GM21529 (cell line): ENCODE results near the gene ATG9A.
A peak's percentile ranks its signal among the peaks of the same experiment; 100 is the strongest.

Source experiments
- ATAC-seq: cut with Tn5 transposase; IDR thresholded peaks from one replicate; pipeline ENCODE4 v1.9.1; 2021; ENCODE audit not compliant: unreplicated experiment

ATG9A gene

GRCh38 chr2:219252900-219253752 lies 23.7 kb upstream of the ATG9A start, which contains the start of gene TUBA4B:
TUBA4B (plus strand) TSS chr2:219253243; CDS start chr2:219253408, 165 bp downstream.
- ATAC-seq, result peak; percentile 22

DNA sequence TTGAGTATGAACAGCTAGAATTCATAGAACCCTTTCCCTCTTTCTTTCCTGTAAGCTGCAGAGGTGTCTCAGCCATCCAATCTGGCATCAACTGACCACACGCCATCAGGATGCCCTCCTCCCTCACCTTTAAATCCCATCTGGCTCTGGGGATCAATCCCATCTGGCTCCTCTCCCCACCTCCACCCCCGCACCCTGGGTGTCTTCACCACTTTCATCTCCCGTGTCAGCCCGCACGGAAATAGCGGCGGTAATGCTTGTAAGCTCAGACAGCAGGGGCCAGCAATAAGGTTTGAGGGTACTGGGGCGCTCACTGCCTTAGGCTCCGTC lies 23.1 kb upstream of the ATG9A start:
- no peak for ATAC-seq

- ATAC-seq, result no peak
Observed at GRCh38 chr2:219252084-219252483, 22.6 kb upstream of the ATG9A start.

- no peak for ATAC-seq
Observed at GRCh38 chr2:219251656-219252055, 22.2 kb upstream of the ATG9A start.

DNA sequence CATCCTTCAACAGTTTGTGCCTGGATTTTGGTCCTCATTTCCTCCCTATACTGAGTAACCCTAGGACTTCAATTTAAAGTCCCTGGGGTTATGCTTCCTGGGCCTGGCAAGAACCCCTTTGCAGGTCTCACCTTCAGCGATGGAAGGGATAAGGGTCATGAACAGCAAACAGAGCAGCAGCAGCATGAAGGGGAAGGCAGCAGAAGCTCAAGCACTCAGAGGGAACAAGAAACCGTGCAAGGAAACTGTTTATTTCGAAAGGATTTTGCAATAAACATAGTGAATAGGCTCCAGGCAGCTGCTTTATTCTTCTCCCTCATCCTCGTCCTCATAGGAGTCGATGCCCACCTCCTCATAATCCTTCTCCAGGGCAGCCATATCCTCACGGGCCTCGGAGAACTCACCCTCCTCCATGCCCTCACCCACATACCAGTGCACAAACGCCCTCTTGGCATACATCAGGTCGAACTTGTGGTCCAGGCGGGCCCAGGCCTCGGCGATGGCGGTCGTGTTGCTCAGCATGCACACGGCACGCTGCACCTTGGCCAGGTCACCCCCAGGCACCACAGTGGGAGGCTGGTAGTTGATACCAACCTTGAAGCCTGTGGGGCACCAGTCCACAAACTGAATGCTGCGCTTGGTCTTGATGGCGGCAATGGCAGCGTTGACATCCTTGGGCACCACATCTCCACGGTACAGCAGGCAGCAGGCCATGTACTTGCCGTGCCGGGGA lies 20.8 kb upstream of the ATG9A start:
- ATAC-seq, result no peak

GRCh38 chr2:219249203-219249980 lies 20.0 kb upstream of the ATG9A start:
- ATAC-seq, result peak; percentile 30

GRCh38 chr2:219248845-219249202 lies 19.4 kb upstream of the ATG9A start:
- ATAC-seq, result no peak

- no peak for ATAC-seq
Observed at GRCh38 chr2:219247678-219248642, 18.5 kb upstream of the ATG9A start.

- no peak for ATAC-seq
Observed at GRCh38 chr2:219246559-219246958, 17.1 kb upstream of the ATG9A start.

DNA sequence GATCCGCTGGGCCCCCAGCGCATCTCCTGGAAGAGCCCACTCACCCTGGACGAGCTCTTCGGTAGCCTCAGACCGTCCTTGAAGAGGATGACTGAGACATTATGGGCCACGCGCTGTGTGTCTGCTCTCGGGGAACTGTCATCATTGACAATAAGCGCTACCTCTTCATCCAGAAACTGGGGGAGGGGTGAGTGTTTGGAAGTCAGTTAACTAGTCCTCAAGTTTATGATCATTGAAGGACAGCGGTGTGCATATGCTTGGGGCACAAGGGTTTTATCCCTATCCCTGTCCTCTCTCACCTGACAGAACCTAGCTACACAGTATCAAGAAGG lies 16.4 kb upstream of the ATG9A start:
- ATAC-seq, result no peak

GRCh38 chr2:219245148-219245898 lies 15.9 kb upstream of the ATG9A start, which contains the start of the genes GLB1L and STK16:
GLB1L (minus strand) TSS chr2:219245444; CDS start chr2:219243573, 1,871 bp downstream.
STK16 (plus strand) TSS chr2:219245479; CDS start chr2:219246000, 521 bp downstream.
- peak; percentile 64 for ATAC-seq

DNA sequence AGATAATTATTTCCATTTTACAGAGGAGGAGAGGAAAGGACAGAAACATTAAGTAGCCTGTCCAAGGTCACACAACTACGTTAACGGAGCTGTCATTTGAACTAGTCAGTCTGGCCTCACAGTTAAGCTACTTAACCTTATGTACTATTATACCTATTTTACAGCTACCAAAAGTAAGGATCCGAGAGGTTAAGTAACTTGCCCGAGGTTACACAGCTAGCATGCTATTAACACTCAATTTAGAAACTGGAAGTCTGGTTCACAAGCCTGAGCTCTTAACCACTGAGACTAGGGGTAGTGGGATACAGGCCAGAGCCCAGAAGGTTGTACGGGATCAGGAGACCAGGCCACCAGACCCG lies 15.3 kb upstream of the ATG9A start:
- no peak for ATAC-seq

DNA sequence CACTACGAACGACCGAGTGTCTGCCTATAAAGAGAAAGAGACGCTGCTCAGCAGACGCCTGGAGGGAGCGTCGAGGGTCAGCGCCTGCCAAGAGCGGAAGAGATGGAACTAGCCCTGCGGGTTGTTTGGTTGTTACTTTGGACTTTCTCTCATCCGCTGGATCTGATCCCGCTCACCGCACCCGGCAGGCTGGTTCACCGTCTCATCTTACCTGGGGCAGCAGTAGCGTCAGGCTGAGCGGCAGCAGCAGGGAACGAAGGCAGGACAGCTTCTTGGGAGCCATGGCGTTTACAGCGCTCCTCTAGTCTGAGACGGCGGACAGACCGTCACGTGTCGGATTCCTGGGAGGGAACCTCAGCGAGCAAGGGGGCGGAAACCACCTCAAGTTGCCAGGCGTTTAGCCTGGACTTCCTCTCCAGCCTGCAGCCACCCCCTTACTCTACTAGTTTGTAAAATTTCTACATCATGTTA lies 13.9 kb upstream of the ATG9A start:
- ATAC-seq, result no peak

GRCh38 chr2:219234331-219234730 lies 4.9 kb upstream of the ATG9A start:
- ATAC-seq, result no peak

DNA sequence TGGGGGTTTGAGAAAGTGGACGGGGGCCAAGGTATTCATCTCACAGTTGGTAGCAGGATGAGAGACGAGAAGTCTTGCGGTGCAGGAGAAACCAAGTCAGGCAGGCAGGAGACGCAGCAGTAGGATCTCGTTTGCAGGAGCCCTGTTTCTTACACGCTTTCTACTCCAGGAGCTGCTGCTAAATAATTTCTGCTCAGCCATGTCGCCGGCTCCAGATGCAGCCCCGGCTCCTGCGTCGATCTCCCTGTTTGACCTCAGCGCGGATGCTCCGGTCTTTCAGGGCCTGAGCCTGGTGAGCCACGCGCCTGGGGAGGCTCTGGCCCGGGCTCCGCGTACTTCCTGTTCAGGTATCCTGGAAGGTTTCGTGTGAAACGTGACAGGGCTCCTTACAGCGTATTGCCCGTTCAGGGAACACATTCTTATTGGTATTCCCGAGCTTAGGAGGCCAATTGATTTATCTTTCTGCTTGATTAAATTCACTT lies 664 bp upstream of the ATG9A start:
- ATAC-seq, result peak; percentile 25

DNA sequence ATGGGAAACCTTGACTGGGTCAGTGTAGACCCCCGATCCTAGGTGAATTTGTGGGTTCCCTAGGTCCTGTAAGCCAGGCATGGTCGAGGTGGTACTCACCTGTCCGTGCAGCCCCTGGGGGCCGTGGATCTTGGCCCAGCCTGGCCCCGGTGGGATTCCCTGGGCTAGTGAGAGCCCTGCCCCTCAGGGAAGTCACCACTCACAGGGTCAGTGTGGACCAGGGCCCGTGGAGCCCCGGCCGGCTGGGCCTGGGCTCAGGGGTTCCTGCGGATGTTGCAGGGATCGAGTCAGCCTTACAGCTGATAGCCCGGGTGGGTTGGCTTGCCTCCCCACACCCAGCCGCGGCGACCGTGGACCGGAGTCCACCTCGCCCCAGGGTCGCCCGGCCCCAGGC lies 528 bp downstream of the ATG9A start:
- ATAC-seq, result peak; percentile 9

DNA sequence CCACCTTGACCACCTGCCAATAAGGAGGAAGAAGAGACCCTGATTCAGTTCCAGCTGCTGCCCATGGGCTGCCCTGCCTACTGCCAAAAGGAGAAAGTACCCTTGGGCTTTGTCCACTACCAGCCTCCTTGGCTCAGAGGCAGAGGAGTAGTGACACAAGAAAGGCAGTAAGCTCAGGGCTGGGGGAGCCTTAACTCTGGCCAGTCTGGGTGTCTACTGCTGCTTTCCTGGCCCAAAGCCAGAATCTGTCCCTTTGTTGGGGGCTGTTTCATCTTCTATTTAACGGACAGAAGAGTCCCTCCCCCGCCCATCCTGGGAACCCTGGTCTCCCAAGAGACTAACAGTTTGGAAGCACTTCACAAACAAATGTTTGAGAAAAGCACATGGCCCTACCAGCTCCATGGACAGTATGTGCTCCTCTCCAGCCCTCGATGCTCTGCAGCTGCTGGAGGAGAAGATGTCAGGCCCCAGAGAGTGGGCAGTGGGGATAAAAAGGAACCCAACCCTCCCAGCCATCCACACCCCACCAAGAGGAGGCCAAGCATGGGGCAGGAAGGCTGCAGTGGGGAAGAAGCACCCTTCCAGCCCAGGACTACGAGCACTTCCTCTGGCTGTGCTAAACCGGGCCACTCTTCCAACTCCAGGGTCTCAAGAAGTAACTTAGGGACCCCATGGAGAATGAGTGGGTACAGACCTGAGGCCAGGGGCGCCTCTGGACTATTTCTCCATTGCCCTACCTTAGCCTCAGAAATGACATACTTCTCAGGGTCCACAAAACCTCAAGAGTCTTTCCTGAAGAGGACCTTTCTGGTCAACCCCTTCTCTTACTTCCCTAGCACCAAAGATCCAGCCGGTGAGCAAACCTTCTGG lies 1.2 kb downstream of the ATG9A start:
- ATAC-seq, result no peak

DNA sequence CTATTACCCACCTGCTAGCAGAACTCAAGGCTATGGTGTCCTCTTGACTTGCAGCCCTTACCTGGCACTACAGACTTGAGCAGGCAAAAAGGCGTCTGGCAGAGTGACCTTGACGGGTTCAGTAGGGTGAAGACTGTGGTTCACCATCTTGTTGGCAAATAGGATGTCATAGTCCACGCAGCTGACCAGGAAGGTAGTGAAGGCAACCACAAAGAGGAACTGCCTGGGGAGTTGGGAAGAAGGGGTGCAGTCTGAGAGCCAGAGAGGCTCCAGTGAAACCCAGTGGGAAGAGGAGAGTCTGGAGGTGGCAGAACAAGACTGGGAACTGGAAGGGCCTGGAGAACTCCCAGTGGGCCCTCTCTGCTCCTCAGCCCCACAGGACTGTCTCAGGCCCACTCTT lies 4.1 kb downstream of the ATG9A start:
- no peak for ATAC-seq
